ENCODE data around the gene LSM14B. TPM values are rescaled to one million over a fixed set of nuclear protein-coding genes. Genes with fewer than 3 reads are reported as not detected.

The LSM14B gene
- total RNA-seq, 1 experiment from 2014 or later, result 82.4 TPM

DNA sequence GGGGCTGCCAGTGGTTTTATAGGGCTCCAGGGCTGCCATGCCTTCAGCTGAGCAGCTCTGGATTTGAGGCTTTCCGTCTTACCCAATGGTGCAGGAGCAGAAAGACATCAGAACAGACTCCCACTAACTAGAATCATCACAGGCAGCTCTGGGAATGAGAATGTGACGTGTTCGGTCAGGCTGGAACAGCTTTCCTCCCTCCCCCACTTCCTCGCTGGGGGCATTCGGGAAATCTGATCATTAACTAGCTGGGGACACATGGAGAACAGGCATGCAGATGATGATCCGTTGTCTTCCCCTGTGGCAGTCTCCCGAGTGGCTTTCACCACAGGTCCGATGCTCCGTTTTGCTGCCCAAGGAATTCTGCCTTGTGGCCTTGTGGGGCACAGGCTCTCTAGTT, 55.0 kb downstream of the LSM14B start:
- H3T11ph ChIP-seq (ENCODE audit: low read length), result no peak overlapping the region
- H3K9me3 Mint-ChIP-seq, result no peaks in the 10 kb centered on the region
- no peak overlapping the region for H3K27ac ChIP-seq (ENCODE audit: insufficient read length, low read depth, low read length)
- H3K4me2 ChIP-seq (ENCODE audit: insufficient read depth, insufficient read length, low read length), result no peak overlapping the region
- no peak overlapping the region for H2AK5ac ChIP-seq (ENCODE audit: insufficient read length, low read length)
- H3K4ac ChIP-seq (ENCODE audit: low read depth, low read length), result no peak overlapping the region
- H3K27me3 ChIP-seq (ENCODE audit: insufficient read depth, low read length), result no peaks in the 10 kb centered on the region
- no peak overlapping the region for H4K8ac ChIP-seq (replicated peaks; ENCODE audit: insufficient read length, low read depth, low read length)
- no peak overlapping the region for H2BK5ac ChIP-seq (ENCODE audit: insufficient read length, low read length)
- no peaks in the 10 kb centered on the region for H3K23me2 ChIP-seq (ENCODE audit: insufficient read length, low read depth, low read length, poor library complexity, severe bottlenecking)
- H3K56ac ChIP-seq (ENCODE audit: insufficient read length, low read depth, low read length), result no peak overlapping the region
- H3K14ac ChIP-seq (ENCODE audit: insufficient read depth, low read length), result no peak overlapping the region
- H3K27me3 Mint-ChIP-seq (ENCODE audit: low read depth), result no peaks in the 10 kb centered on the region; the same call in 1 of the 2 replicates
- H3K27ac Mint-ChIP-seq, result no peak overlapping the region
- H3K4me1 Mint-ChIP-seq, result peaks cover 6 to 7% of the 10 kb centered on the region in 2 experiments
- no peak overlapping the region for H2BK15ac ChIP-seq (ENCODE audit: low read depth, low read length)
- H4K5ac ChIP-seq (ENCODE audit: insufficient read length, low read depth, low read length), result no peak overlapping the region
- H3K79me2 ChIP-seq (ENCODE audit: insufficient read depth, low read length), result no peaks in the 10 kb centered on the region
- WGBS (ENCODE audit: extremely low coverage, insufficient read length, low lambda C conversion rate), result no CpG with 5 or more reads among the region's 9 CpGs
- TF ChIP-seq, protein P1, sequence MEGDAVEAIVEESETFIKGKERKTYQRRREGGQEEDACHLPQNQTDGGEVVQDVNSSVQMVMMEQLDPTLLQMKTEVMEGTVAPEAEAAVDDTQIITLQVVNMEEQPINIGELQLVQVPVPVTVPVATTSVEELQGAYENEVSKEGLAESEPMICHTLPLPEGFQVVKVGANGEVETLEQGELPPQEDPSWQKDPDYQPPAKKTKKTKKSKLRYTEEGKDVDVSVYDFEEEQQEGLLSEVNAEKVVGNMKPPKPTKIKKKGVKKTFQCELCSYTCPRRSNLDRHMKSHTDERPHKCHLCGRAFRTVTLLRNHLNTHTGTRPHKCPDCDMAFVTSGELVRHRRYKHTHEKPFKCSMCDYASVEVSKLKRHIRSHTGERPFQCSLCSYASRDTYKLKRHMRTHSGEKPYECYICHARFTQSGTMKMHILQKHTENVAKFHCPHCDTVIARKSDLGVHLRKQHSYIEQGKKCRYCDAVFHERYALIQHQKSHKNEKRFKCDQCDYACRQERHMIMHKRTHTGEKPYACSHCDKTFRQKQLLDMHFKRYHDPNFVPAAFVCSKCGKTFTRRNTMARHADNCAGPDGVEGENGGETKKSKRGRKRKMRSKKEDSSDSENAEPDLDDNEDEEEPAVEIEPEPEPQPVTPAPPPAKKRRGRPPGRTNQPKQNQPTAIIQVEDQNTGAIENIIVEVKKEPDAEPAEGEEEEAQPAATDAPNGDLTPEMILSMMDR (conservative IDR thresholded peaks at IDR 0.05), result no peak
- no peak overlapping the region for H3K4me3 Mint-ChIP-seq
- H2BK120ac ChIP-seq (ENCODE audit: low read depth, low read length, poor library complexity, severe bottlenecking), result no peak overlapping the region
- H3K4me1 ChIP-seq (ENCODE audit: insufficient read depth, low read length), result no peaks in the 10 kb centered on the region
- H3K9me3 ChIP-seq (ENCODE audit: control insufficient read depth, low read depth, low read length), result no peaks in the 10 kb centered on the region
- no peaks in the 10 kb centered on the region for H3K79me1 ChIP-seq (ENCODE audit: insufficient read depth, low read depth, low read length, poor library complexity, severe bottlenecking)
- H2BK12ac ChIP-seq (ENCODE audit: insufficient read length, low read depth, low read length), result no peak overlapping the region
- H3K36me3 Mint-ChIP-seq (ENCODE audit: insufficient read depth in 1 of 3, low read depth in 3 of 3), result peaks cover 9 to 40% (median 22%) of the 10 kb centered on the region in 3 experiments
- H4K20me1 ChIP-seq (ENCODE audit: control insufficient read depth, insufficient read depth, insufficient read length), result no peaks in the 10 kb centered on the region
- no peak for DNase-seq
- H3K23ac ChIP-seq (ENCODE audit: insufficient read length, low read depth, low read length), result no peak overlapping the region
- no peak overlapping the region for H4K91ac ChIP-seq (ENCODE audit: insufficient read length, low read depth, low read length)
- no peak overlapping the region for H3K9ac ChIP-seq (ENCODE audit: extremely low read depth, insufficient read length, low read length)
- H2AFZ ChIP-seq (ENCODE audit: low read length), result no peak overlapping the region
- H3K18ac ChIP-seq (ENCODE audit: insufficient read length, low read depth, low read length), result no peak overlapping the region
- H2BK20ac ChIP-seq (ENCODE audit: low read depth, low read length, poor library complexity, severe bottlenecking), result no peak overlapping the region

Measured in H9 (cell line).